ENCODE results near the gene MGLL.

GRCh38 chr3:127820221-127820825, 2.0 kb downstream of the MGLL start:
- TF ChIP-seq EZH2 (IDR thresholded peaks at IDR 0.05; ENCODE audit: borderline replicate concordance, insufficient read depth, low read depth, low read length, poor library complexity, severe bottlenecking) (no peak), CTCF (IDR thresholded peaks at IDR 0.05) (no peak)
